ENCODE results near the gene GRIN2A. TPM values are rescaled to one million over a fixed set of nuclear protein-coding genes. Genes with fewer than 3 reads are reported as not detected.

GRIN2A gene
- total RNA-seq, 1 donor from 2014 or later, result 10.9 TPM

- DNase-seq, result peak; percentile 40
Measured at GRCh38 chr16:10130538-10130937, 51.7 kb downstream of the GRIN2A start.

GRCh38 chr16:10128397-10129258, 53.6 kb downstream of the GRIN2A start:
- DNase-seq, result no peak

GRCh38 chr16:10126686-10127085, 55.5 kb downstream of the GRIN2A start:
- DNase-seq, result no peak

DNA sequence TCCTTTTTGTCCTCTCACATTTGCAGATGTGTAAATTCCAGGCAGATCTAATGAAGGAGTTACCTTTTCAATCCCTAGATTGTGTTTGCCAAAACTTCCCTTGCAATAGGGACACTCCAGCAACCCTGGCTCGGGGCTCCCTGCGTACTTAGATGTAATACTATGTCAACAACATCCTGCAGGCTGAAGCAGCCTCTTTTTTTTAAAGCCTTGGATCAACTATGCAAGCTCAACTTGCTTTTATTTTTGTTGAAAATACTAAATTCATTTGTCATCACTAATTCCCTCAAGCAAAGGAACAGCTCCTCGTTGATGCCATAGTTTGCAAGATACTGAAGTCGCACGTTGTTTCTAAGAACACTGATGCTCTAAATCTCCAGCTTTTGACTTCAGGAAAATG, 59.1 kb downstream of the GRIN2A start:
- no peak for DNase-seq

- no peak for DNase-seq
Measured at GRCh38 chr16:10122546-10122945, 59.7 kb downstream of the GRIN2A start.

DNA sequence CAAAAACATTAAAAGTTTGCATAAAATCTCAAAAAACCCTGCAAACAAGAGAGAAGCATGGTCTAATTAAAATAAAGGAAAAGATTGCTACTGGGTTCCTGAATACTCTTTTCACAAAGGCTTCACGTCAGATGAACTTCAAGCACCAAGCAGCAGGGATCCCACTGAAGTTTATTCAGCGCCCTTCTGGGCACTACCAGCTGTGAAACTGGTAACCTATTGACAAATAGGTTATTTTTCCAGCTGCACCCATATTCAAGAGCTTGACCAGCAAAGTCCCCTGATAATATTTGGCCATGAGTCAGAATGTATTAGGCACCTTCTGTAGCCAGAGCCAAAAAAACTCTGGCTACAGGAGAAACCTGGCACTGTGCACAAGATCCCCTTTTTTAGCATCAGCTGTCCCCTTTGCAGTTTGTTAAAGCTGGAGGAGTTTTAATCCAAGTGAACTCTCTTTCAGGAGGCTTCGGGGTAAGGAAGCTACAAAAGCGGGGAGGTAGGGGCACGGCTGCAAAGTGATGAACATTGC, 60.3 kb downstream of the GRIN2A start:
- no peak for DNase-seq

DNA sequence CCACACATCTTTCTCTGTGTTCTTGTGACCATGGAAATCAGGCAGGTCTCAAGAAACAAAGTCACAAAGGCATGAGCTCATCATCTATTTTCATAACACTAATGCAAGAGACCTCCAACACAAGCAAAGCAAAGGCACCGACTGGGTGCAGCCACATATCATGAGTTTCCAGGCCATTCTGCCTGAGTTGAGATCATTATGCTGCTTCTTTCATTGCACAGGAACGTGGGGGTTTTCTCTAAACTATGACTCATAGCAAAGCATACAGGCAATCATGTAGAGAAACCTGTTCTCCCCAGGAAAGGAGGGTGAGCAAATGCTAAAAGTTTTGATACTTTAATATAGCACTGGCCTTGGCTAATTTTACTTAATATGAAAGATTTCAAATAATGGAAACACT, 60.7 kb downstream of the GRIN2A start:
- DNase-seq, result no peak

DNA sequence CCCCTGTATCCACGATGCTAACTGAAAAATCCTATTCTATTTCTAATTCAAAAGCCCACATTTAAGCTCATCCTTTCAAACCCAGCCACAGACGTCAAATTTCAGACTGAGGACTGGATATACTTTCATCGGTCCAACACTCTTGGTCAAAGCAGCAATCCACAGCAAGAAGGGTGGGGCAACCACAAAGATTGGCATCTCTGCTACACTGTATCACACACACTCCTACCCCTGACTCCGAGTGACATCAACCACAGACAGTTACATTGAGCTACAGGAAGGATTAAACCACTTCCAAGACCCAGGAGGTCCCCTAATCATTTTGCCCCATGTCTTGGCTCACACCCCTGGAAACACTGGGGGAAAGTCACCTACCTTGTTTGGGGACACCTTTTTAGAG, 61.3 kb downstream of the GRIN2A start:
- no peak for DNase-seq

DNA sequence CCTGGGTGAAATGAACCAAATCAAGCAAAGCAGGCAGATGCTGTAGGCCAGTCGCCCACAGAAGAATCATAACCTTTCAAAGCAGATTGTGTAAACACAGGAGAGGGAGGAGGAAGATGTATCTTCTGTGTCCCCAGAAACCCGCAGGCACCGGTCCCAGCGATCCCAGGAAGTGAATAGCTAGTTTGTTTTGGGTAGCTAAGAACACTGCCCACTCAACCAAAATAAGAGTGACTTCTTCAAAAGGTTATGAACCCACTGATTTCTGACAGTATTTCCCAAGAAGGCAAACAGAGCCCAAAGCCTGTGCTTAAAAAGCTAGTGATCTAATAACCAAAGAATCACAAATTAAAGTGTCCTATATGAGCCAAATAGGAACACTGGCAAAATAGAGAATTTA, 67.8 kb downstream of the GRIN2A start:
- no peak for DNase-seq

DNA sequence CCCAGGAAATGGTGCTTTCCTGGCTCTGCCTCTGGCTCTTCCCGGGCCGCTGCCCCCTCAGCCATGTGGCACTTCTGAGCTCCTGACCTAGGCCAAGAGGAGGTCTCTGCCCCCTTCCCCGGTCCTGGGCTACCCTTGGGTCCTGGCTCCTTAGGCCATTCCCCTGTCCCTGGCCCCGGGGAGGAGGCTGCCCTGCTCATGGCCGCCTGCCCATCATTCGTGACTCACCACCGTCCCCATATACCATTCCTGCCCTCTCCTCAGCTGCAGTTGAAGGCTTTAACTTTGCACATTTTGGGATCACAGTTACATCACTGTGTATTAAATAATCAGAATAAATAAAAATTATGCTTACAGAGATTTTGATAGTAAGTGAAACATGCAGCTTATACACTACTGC, 69.0 kb downstream of the GRIN2A start:
- DNase-seq, result no peak

GRCh38 chr16:10112021-10112420, 70.2 kb downstream of the GRIN2A start:
- DNase-seq, result no peak

GRCh38 chr16:10111156-10111761, 71.0 kb downstream of the GRIN2A start:
- DNase-seq, result no peak

GRCh38 chr16:10110552-10110951, 71.7 kb downstream of the GRIN2A start:
- no peak for DNase-seq

GRCh38 chr16:10107081-10107480, 75.1 kb downstream of the GRIN2A start:
- no peak for DNase-seq

DNA sequence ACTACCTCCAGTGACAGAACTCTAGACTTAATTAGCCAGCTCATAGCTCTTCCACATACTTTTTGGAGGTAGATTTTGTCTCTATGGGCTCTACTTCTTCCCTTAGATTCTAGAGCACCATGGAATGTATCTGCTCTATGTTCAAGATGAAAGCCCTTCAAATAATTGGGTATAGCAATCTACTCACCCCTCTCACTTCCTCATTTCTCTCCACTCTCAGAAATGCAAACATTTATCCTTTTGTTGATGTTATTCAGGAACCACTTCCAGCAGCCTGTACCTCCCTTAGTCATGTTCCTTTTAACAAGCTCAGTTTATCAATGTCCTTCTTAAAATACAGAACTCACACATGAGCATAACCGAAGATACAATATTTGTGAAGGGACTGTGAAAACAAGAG, 78.5 kb downstream of the GRIN2A start:
- DNase-seq, result no peak

- no peak for DNase-seq
Measured at GRCh38 chr16:10103118-10103517, 79.1 kb downstream of the GRIN2A start.

- no peak for DNase-seq
Measured at GRCh38 chr16:10100829-10101228, 81.4 kb downstream of the GRIN2A start.

DNA sequence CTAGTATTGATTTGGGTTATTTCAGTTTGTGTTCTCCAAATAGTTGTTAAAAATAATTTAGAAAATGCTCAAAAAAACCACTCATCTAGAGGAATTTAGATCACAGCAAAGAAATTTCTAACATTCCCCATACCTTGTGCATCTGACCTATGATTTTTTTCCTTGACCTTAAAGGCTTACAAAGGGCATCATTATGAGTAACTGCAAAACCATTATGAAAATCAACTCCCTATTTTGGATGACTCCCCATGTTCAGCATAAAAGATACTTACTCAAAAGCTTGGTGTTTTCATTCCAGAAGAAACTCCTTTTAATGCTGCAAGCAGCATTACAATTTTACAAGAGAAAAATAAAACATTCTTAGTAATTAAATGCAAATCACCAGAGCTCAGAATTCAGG, 83.2 kb downstream of the GRIN2A start:
- no peak for DNase-seq

DNA sequence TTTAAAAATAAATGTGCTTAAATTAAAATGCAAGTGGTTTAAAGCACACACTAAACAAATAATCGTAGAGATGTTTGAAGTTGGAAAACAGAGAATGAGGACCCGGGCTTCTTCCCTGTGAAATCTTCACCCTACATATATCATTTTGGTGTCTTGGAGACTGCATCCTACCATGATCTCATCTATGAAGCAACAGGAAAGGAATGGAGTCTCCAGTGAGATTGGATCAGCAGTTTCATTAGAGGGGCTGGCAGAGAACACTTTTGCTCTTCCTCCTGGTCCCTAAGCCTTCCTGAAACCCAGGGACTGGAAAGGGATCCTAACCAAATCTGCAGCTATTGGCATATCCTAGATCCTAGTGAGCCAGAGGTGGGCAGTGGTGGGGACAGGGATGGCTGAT, 85.0 kb downstream of the GRIN2A start:
- DNase-seq, result no peak

DNA sequence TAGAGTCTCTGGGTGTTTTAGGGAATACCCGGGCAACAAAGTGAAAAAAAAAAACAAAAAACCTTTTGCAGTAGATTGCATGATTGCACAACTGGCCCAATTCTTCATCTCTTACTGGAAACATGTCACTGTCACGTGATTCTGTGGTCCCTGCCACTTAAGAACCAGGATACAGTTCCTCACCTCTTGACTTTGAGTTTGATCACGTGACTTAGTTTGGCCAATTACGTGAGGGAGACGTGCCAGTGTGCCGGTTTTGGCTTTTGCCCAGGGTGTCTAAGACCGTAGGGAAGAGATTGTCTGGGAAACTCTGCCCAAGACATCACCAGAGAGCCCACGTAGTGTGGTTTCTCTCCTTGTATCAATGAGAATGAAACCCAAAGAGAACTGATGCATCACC, 88.7 kb downstream of the GRIN2A start:
- DNase-seq, result no peak

DNA sequence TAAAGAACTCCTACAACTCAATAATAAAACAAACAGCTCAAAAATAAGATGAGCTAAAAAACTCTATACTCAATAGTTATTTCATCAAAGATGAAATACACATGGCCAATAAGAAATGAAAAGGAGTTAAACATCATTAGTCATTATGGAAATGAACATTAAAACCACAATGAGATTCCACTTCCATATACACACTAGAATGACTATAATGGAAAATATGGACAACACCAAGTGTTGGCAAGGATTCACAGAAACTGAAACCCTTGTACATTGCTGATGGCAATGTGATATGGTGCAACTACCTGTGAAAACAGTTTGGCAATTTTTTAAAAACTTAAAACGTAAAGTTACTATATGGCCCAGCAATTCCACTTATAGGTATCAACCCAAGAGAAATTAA, 91.4 kb downstream of the GRIN2A start:
- DNase-seq, result no peak

- DNase-seq, result no peak
Measured at GRCh38 chr16:10088380-10088793, 93.8 kb downstream of the GRIN2A start.

- DNase-seq, result no peak
Measured at GRCh38 chr16:10087151-10087550, 95.1 kb downstream of the GRIN2A start.

DNA sequence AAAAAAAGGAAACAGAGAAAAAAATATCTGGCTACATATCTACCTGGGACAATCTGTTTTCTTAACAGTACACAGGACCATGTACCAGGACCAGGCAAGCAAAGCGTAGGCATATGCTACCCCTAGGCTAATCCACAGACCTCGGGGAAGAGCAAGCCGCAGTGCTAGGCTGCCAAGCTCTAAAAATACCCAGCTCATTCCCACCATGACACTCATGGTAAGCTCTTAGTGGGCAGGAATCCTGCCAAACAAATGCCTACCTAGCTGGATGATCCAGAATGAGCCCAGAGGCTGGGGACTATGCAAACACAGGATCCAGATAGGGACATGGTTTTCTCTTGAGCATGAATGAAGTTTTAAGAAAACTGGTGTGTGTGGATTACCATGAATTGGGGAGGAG, 95.6 kb downstream of the GRIN2A start:
- DNase-seq, result peak; percentile 49
